GM06990 (cell line): ENCODE measurements around the gene ABCA7.

Experiments
- DNase-seq: peaks from one replicate; pipeline ENCODE4 v3.0.0-alpha.2; 2011; ENCODE audit not compliant: insufficient read length; ENCODE audit errors: extremely low read depth
- H3K27me3 ChIP-seq: replicated peaks from 2 replicates; pipeline ENCODE4 v1.6.0; 2011; ENCODE audit warnings: low read length; ENCODE audit not compliant: control insufficient read depth, insufficient read depth
- H3K36me3 ChIP-seq: 2 replicates; pipeline ENCODE4 v1.5.1; 2011; ENCODE audit warnings: low read length; ENCODE audit not compliant: control insufficient read depth, insufficient read depth
- H3K4me3 ChIP-seq: replicated peaks from 2 replicates; pipeline ENCODE4 v1.5.1; 2011; ENCODE audit warnings: low read depth, mild to moderate bottlenecking, control low read depth, low read length
- CTCF ChIP-seq: IDR thresholded peaks from 2 replicates; pipeline ENCODE4 v1.5.1; 2011; ENCODE audit warnings: low read length, control low read depth, mild to moderate bottlenecking, inconsistent platforms; ENCODE audit not compliant: insufficient read depth, poor library complexity, severe bottlenecking

The ABCA7 gene

GRCh38 chr19:1079566-1080111 lies 39.7 kb downstream of the ABCA7 start:
- TF ChIP-seq CTCF = no peak
- Histone ChIP-seq H3K36me3 (peaks cover 56% of the 10 kb centered on the region), H3K27me3 (no peaks in the 10 kb centered on the region), H3K4me3 (no peak overlapping the region)
- DNase-seq = no peak

- no peaks in the 10 kb centered on the region for H3K27me3 ChIP-seq
- no peak for TF ChIP-seq CTCF
- no peak for DNase-seq
- peaks cover 59% of the 10 kb centered on the region for H3K36me3 ChIP-seq
- no peak overlapping the region for H3K4me3 ChIP-seq
Measured at GRCh38 chr19:1080360-1081161, 40.7 kb downstream of the ABCA7 start.

- no peak for TF ChIP-seq CTCF
- no peak overlapping the region for H3K4me3 ChIP-seq
- H3K27me3 ChIP-seq = no peaks in the 10 kb centered on the region
- DNase-seq = no peak
- peaks cover 60% of the 10 kb centered on the region for H3K36me3 ChIP-seq
Measured at GRCh38 chr19:1081301-1082164, 41.6 kb downstream of the ABCA7 start.

- DNase-seq = peak; percentile 85
- Histone ChIP-seq H3K27me3 (no peaks in the 10 kb centered on the region), H3K36me3 (peaks cover 65% of the 10 kb centered on the region), H3K4me3 (no peak overlapping the region)
- no peak for TF ChIP-seq CTCF
Measured at GRCh38 chr19:1082165-1082927, 42.4 kb downstream of the ABCA7 start.
